GM12875 (cell line): Measurements from ENCODE around the gene STIL.
"Not testable (repeated sequence)": the region's sequence is repeated elsewhere in the genome, so short reads cannot be mapped to it uniquely, and the experiment has no call there.

Experiments used
- H3K4me3 ChIP-seq: one replicate; pipeline ENCODE4 v1.5.1; 2011; ENCODE audit warnings: low read depth, low read length, control low read depth
- CTCF ChIP-seq: IDR thresholded peaks from 2 replicates; pipeline ENCODE4 v1.5.1; 2011; ENCODE audit warnings: low read depth, mild to moderate bottlenecking, control low read depth, inconsistent platforms, low read length, moderate library complexity, borderline replicate concordance; ENCODE audit not compliant: insufficient read depth

The STIL gene

GRCh38 chr1:47280142-47280541 lies 33.8 kb downstream of the STIL start:
- H3K4me3 ChIP-seq = no peak overlapping the region
- no peak for TF ChIP-seq CTCF

GRCh38 chr1:47276850-47277249 lies 37.1 kb downstream of the STIL start:
- TF ChIP-seq CTCF = no peak
- H3K4me3 ChIP-seq = no peak overlapping the region

GRCh38 chr1:47275811-47276210 lies 38.1 kb downstream of the STIL start:
- not testable (repeated sequence) for H3K4me3 ChIP-seq

- H3K4me3 ChIP-seq = not testable (repeated sequence)
These were observed 48.4 kb downstream of the STIL start for GRCh38 chr1:47265529-47265928.

GRCh38 chr1:47262787-47263413 lies 51.0 kb downstream of the STIL start:
- no peak overlapping the region for H3K4me3 ChIP-seq
- peak; percentile 68 for TF ChIP-seq CTCF

- H3K4me3 ChIP-seq = no peak overlapping the region
- TF ChIP-seq CTCF = no peak
These were observed 56.7 kb downstream of the STIL start for GRCh38 chr1:47257224-47257623.

GRCh38 chr1:47252795-47253194 lies 61.2 kb downstream of the STIL start:
- H3K4me3 ChIP-seq = no peak overlapping the region
- TF ChIP-seq CTCF = no peak

- H3K4me3 ChIP-seq = no peak overlapping the region
- TF ChIP-seq CTCF = no peak
These were observed 61.6 kb downstream of the STIL start for GRCh38 chr1:47252369-47252768.
